ENCODE measurements around the gene UBE2J2.

Gene UBE2J2

DNA sequence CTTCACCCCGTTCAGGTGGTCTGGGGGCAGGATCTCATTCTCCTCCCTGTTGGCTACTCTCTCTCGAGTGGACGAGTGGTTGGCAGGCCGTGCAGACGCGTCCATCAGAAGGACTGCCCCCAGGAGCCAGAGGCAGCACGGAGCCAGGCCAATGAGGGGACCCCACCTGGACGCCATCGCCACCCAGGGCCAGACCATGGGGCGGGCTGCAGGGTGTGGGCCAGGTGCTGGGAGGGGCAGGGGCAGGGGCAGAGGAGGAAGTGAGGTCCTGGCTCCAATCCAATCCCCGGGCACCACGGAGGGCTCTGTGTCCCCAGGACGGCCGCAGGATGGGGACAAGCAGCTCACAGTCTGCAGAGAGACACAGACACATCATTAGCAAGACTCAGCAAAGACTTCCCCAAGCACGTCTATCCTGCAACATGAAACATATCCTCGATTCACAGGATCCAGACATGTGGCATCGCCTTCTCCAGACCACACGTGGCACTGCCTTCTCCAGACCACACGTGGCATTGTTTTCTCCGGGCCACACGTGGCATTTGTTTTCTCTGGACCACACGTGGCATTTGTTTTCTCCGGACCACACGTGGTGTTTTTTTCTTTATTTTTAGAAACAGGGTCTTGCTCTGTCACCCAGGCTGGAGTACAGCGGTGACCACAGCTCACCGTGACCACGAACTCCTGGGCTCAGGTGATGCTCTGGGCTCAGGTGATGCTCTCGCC, 44.9 kb downstream of the UBE2J2 start:
- DNase-seq (ENCODE audit: extremely low spot score) = no peak
- ChIA-PET POLR2A (no interaction called here), CTCF (no interaction called here)
- TF ChIP-seq TARDBP (IDR thresholded peaks at IDR 0.05) (no peak), LEF1 (IDR thresholded peaks at IDR 0.05; ENCODE audit: borderline replicate concordance) (no peak), SUZ12 (IDR thresholded peaks at IDR 0.05) (no peak), ELF4 (IDR thresholded peaks at IDR 0.05) (no peak), BHLHE40 (IDR thresholded peaks at IDR 0.05; ENCODE audit: borderline replicate concordance) (no peak), FOXK2 (IDR thresholded peaks at IDR 0.05) (no peak), FOXA1 (IDR thresholded peaks at IDR 0.05) (no peak), NFRKB (IDR thresholded peaks at IDR 0.05) (no peak), CTBP1 (IDR thresholded peaks at IDR 0.05; ENCODE audit: borderline replicate concordance) (no peak), ZNF384 (IDR thresholded peaks at IDR 0.05) (no peak), SP1 (IDR thresholded peaks at IDR 0.05) (no peak), L3MBTL2 (conservative IDR thresholded peaks at IDR 0.05) (no peak), HDGF (IDR thresholded peaks at IDR 0.05; ENCODE audit: borderline replicate concordance) (no peak), FOXM1 (IDR thresholded peaks at IDR 0.05; ENCODE audit: borderline replicate concordance) (no peak), ARNT (IDR thresholded peaks at IDR 0.05) (no peak)
- TF ChIP-seq, protein P1, sequence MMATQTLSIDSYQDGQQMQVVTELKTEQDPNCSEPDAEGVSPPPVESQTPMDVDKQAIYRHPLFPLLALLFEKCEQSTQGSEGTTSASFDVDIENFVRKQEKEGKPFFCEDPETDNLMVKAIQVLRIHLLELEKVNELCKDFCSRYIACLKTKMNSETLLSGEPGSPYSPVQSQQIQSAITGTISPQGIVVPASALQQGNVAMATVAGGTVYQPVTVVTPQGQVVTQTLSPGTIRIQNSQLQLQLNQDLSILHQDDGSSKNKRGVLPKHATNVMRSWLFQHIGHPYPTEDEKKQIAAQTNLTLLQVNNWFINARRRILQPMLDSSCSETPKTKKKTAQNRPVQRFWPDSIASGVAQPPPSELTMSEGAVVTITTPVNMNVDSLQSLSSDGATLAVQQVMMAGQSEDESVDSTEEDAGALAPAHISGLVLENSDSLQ (IDR thresholded peaks at IDR 0.05) = no peak

DNA sequence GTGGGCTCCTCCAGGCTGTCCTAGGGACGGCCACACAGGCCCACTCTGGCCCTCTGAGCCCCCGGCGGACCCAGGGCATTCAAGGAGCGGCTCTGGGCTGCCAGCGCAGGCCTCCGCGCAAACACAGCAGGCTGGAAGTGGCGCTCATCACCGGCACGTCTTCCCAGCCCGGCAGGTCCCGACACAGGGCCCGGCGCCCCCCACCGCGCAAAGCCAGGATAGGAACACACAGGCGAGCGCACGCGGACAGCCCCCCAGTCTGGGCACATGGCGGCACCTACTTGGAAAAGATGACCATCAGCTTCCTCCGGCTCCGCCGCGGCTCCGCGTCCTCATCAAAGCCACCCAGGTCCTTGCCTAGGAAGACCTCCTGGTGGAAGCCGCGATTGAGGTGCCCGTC, 45.5 kb downstream of the UBE2J2 start:
- TF ChIP-seq NFRKB (IDR thresholded peaks at IDR 0.05) = no peak
- TF ChIP-seq SUZ12 (IDR thresholded peaks at IDR 0.05) = no peak
- no peak for TF ChIP-seq L3MBTL2 (conservative IDR thresholded peaks at IDR 0.05)
- no peak for TF ChIP-seq CTBP1 (IDR thresholded peaks at IDR 0.05; ENCODE audit: borderline replicate concordance)
- no peak for TF ChIP-seq FOXK2 (IDR thresholded peaks at IDR 0.05)
- TF ChIP-seq ELF4 (IDR thresholded peaks at IDR 0.05) = no peak
- no peak for TF ChIP-seq FOXM1 (IDR thresholded peaks at IDR 0.05; ENCODE audit: borderline replicate concordance)
- TF ChIP-seq ARNT (IDR thresholded peaks at IDR 0.05) = no peak
- no peak for TF ChIP-seq FOXA1 (IDR thresholded peaks at IDR 0.05)
- no peak for TF ChIP-seq SP1 (IDR thresholded peaks at IDR 0.05)
- no peak for TF ChIP-seq LEF1 (IDR thresholded peaks at IDR 0.05; ENCODE audit: borderline replicate concordance)
- no peak for TF ChIP-seq TARDBP (IDR thresholded peaks at IDR 0.05)
- TF ChIP-seq ZNF384 (IDR thresholded peaks at IDR 0.05) = no peak
- TF ChIP-seq, protein P1 (IDR thresholded peaks at IDR 0.05) = no peak
- TF ChIP-seq HDGF (IDR thresholded peaks at IDR 0.05; ENCODE audit: borderline replicate concordance) = no peak
- no peak for TF ChIP-seq BHLHE40 (IDR thresholded peaks at IDR 0.05; ENCODE audit: borderline replicate concordance)
- no peak for DNase-seq (ENCODE audit: extremely low spot score)
- POLR2A ChIA-PET = no interaction called here
- CTCF ChIA-PET = interaction anchor here (0.5 kb wide), 1 partner anchor 72 kb away, joined by 3 read pairs; no protein-coding TSS in a partner anchor

GRCh38 chr1:1227386-1227785, 46.3 kb downstream of the UBE2J2 start:
- ChIA-PET CTCF (interaction anchor here (0.5 kb wide), 1 partner anchor 73 kb away, joined by 3 read pairs; no protein-coding TSS in a partner anchor), POLR2A (no interaction called here)
- TF ChIP-seq SUZ12 (IDR thresholded peaks at IDR 0.05) = no peak
- TF ChIP-seq LEF1 (IDR thresholded peaks at IDR 0.05; ENCODE audit: borderline replicate concordance) = no peak
- TF ChIP-seq, protein P1 (IDR thresholded peaks at IDR 0.05) = no peak
- TF ChIP-seq BHLHE40 (IDR thresholded peaks at IDR 0.05; ENCODE audit: borderline replicate concordance) = no peak
- no peak for TF ChIP-seq ARNT (IDR thresholded peaks at IDR 0.05)
- TF ChIP-seq NFRKB (IDR thresholded peaks at IDR 0.05) = no peak
- DNase-seq (ENCODE audit: extremely low spot score) = no peak

DNA sequence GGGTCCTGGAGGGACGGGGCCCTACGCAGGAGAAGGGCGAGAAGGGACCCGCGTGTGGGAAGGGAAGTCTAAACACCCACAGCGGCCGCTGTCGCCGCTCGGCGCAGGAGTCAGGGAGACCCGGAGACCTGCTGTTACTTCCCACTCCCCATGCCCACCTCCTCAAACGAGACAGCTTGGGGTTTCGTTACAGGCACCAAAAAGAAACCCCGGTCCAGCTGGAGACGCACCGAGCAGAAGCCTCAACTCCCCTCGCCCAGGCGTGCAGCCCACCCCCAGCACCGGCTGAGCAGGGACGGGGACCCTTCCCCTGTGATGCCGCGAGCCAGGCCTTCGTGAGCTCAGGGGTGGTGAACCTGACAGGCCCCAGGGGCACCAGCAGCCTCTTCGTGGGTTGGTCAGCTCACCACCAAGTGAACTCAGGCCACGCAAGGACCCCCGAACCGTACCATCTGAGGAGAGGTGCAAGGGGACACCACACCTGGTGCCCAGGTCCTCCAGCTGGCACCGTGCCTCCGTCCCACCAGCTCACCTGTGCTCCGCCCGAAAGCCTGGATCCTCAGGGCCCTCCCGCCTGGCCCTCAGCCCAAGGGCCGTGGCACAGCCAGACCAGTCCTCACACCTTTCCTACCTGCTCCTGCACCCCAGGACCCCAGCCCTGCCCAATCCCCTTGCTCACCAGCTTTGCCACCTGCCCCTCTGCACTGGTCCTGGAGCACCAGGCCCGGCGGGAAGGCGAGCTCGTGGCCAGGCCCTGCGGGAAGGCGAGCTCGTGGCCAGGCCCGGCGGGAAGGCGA, 46.9 kb downstream of the UBE2J2 start:
- POLR2A ChIA-PET = no interaction called here
- DNase-seq (ENCODE audit: extremely low spot score) = no peak
- TF ChIP-seq SUZ12 (IDR thresholded peaks at IDR 0.05) (no peak), L3MBTL2 (conservative IDR thresholded peaks at IDR 0.05) (no peak), NFRKB (IDR thresholded peaks at IDR 0.05) (no peak), BHLHE40 (IDR thresholded peaks at IDR 0.05; ENCODE audit: borderline replicate concordance) (no peak), CTBP1 (IDR thresholded peaks at IDR 0.05; ENCODE audit: borderline replicate concordance) (no peak), TARDBP (IDR thresholded peaks at IDR 0.05) (no peak), ZNF384 (IDR thresholded peaks at IDR 0.05) (no peak), ARNT (IDR thresholded peaks at IDR 0.05) (no peak), HDGF (IDR thresholded peaks at IDR 0.05; ENCODE audit: borderline replicate concordance) (no peak), SP1 (IDR thresholded peaks at IDR 0.05) (no peak), FOXM1 (IDR thresholded peaks at IDR 0.05; ENCODE audit: borderline replicate concordance) (no peak), FOXK2 (IDR thresholded peaks at IDR 0.05) (no peak), FOXA1 (IDR thresholded peaks at IDR 0.05) (no peak), ELF4 (IDR thresholded peaks at IDR 0.05) (no peak), LEF1 (IDR thresholded peaks at IDR 0.05; ENCODE audit: borderline replicate concordance) (no peak)
- TF ChIP-seq, protein P1 (IDR thresholded peaks at IDR 0.05) = no peak
- CTCF ChIA-PET = no interaction called here

GRCh38 chr1:1225913-1226312, 47.7 kb downstream of the UBE2J2 start:
- TF ChIP-seq CTBP1 (IDR thresholded peaks at IDR 0.05; ENCODE audit: borderline replicate concordance) (no peak), ZNF384 (IDR thresholded peaks at IDR 0.05) (no peak), BHLHE40 (IDR thresholded peaks at IDR 0.05; ENCODE audit: borderline replicate concordance) (no peak), HDGF (IDR thresholded peaks at IDR 0.05; ENCODE audit: borderline replicate concordance) (no peak), SUZ12 (IDR thresholded peaks at IDR 0.05) (no peak), FOXM1 (IDR thresholded peaks at IDR 0.05; ENCODE audit: borderline replicate concordance) (no peak), FOXA1 (IDR thresholded peaks at IDR 0.05) (no peak), L3MBTL2 (conservative IDR thresholded peaks at IDR 0.05) (no peak), LEF1 (IDR thresholded peaks at IDR 0.05; ENCODE audit: borderline replicate concordance) (no peak), ELF4 (IDR thresholded peaks at IDR 0.05) (no peak), ARNT (IDR thresholded peaks at IDR 0.05) (no peak), SP1 (IDR thresholded peaks at IDR 0.05) (no peak), NFRKB (IDR thresholded peaks at IDR 0.05) (no peak)
- TF ChIP-seq, protein P1 (IDR thresholded peaks at IDR 0.05) = no peak
- ChIA-PET CTCF (no interaction called here), POLR2A (no interaction called here)
- no peak for DNase-seq (ENCODE audit: extremely low spot score)

Measured in HEK293T (cell line).